LNCaP clone FGC (cell line): ENCODE measurements around the gene RPL36AL.
"Not testable (repeated sequence)": the region's sequence is repeated elsewhere in the genome, so short reads cannot be mapped to it uniquely, and the experiment has no call there.

Source experiments
- DNase-seq: peaks from one replicate; pipeline ENCODE4 v3.0.0-alpha.2; 2011; ENCODE audit warnings: low read depth
- H3K4me3 ChIP-seq: 2 replicates; pipeline ENCODE4 v1.5.1; 2011; ENCODE audit warnings: mild to moderate bottlenecking, low read depth, low read length, control low read depth
- TF ChIP-seq, protein P1 (sequence below): IDR thresholded peaks from 2 replicates; pipeline ENCODE4 v1.5.1; 2012; ENCODE audit warnings: mild to moderate bottlenecking; ENCODE audit not compliant: control insufficient read depth, insufficient read depth; ENCODE audit errors: extremely low read depth

RPL36AL gene

DNA sequence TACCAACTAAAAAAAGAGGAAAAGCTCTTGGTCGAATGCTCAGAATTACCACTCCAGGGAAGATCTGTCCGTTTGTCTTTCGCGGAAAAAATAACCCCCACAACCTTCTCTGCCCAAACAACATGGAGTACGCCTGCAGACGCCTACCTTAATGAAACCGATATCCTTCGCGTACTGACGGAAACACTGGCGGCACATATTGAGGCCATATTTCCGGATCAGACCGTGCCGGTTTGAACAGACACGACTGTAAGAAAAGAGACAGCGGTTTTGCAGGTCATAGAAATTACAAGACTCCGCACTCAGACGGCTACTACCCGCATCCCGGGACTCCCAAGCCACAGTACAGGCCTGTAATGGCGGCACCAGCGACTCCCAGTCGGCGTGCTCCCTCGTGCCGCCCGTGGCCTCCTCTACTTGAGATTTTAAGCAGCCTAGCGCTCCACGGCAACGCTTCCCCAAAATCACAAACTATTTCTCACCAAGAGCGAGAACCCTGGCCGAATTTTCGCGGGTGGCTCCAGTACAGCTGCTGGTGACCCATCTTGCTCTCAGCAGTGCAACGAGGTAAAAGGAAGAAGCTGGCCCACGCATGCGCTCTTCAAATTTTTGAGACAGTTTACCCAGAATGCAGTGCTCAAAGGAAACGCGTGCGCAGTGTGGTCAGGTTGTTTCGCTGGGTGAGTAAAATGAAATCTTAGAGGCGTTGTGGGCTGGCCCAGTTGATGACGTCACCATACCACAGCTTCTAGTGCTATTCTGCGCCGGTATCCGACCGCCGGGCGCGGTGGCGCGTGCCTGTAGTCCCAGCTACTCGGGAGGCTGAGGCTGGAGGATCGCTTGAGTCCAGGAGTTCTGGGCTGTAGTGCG is 34.4 kb downstream of the RPL36AL start, which contains the start of gene RPS29:
Gene RPS29 (minus strand): TSS at position 578 of the 870 bp plus-strand sequence. CDS start 34 bp downstream, at position 544.
- peak; percentile 98 for DNase-seq
- H3K4me3 ChIP-seq, result peak within 1 kb of the TSS; percentile 99
- TF ChIP-seq, protein P1, sequence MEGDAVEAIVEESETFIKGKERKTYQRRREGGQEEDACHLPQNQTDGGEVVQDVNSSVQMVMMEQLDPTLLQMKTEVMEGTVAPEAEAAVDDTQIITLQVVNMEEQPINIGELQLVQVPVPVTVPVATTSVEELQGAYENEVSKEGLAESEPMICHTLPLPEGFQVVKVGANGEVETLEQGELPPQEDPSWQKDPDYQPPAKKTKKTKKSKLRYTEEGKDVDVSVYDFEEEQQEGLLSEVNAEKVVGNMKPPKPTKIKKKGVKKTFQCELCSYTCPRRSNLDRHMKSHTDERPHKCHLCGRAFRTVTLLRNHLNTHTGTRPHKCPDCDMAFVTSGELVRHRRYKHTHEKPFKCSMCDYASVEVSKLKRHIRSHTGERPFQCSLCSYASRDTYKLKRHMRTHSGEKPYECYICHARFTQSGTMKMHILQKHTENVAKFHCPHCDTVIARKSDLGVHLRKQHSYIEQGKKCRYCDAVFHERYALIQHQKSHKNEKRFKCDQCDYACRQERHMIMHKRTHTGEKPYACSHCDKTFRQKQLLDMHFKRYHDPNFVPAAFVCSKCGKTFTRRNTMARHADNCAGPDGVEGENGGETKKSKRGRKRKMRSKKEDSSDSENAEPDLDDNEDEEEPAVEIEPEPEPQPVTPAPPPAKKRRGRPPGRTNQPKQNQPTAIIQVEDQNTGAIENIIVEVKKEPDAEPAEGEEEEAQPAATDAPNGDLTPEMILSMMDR, result no peak

DNA sequence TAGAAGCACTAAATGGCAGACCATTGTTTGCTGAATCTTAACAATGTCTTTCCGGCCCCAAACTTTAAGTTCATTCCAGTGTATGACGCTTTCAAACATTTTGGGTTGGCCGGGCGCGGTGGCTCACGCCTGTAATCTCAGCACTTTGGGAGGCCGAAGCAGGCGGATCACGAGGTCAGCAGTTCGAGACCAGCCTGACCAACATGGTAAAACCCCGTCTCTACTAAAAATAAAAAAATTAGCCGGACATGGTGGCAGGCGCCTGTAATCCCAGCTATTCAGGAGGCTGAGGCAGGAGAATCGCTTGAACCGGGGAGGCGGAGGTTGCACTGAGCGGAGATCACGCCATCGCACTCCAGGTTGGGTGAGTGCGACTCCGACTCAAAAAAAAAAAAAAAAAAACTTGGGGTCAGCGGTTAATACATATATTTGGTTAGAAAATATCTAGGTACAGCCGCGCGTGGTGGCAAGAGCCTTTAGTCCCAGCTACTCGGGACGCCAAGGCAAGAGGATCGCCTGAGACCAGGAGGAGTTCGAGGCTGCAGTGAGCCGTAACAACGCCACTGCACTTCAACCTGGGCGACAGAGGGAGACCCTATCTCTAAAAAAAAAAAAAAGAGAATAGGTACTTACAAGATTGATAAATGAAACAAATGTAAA is 35.3 kb downstream of the RPL36AL start:
- peak overlapping the region; percentile 99 for H3K4me3 ChIP-seq
- DNase-seq, result not testable (repeated sequence)

DNA sequence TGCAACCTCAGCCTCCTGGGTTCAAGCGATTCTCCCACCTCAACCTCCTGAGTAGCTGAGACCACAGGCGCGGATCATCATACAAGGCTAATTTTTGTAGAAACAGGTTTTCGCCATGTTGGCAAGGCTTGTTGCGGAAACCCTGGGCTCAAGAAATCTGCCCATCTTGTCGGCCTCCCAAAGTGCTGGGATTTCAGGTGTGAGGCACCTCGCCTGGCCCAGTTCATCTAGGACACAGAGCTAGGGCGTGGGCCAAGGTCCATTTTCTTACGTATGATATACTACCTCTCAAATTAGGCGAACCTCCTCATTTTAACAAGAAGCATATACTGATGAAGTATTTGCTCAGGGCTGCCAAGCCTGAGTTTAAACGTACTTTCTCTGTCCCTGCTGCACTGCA is 36.4 kb downstream of the RPL36AL start:
- peak overlapping the region; percentile 99 for H3K4me3 ChIP-seq

DNA sequence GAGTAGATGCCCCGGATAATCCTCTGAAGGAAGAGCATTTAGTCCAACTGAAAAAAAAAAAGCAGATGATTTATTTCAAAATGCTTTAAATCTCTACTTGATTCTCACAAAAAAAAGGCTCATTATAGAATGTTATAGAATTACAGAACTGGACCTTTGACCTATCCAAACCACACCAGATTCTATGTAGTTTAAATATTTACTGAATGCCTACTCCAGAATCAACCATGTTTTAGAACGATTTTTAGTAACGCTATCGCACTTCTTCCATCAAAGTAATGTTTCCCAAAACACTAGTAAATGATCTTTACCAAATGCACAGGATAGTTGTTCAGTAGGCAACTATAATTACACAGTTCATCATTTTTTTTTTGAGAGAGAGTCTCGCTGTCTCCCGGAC is 36.8 kb downstream of the RPL36AL start:
- TF ChIP-seq, protein P1, result no peak
- DNase-seq, result no peak
- no peak overlapping the region for H3K4me3 ChIP-seq

More for the DNA sequence above, 36.4 kb downstream of the RPL36AL start:
- TF ChIP-seq, protein P1, result no peak
- no peak for DNase-seq

DNA sequence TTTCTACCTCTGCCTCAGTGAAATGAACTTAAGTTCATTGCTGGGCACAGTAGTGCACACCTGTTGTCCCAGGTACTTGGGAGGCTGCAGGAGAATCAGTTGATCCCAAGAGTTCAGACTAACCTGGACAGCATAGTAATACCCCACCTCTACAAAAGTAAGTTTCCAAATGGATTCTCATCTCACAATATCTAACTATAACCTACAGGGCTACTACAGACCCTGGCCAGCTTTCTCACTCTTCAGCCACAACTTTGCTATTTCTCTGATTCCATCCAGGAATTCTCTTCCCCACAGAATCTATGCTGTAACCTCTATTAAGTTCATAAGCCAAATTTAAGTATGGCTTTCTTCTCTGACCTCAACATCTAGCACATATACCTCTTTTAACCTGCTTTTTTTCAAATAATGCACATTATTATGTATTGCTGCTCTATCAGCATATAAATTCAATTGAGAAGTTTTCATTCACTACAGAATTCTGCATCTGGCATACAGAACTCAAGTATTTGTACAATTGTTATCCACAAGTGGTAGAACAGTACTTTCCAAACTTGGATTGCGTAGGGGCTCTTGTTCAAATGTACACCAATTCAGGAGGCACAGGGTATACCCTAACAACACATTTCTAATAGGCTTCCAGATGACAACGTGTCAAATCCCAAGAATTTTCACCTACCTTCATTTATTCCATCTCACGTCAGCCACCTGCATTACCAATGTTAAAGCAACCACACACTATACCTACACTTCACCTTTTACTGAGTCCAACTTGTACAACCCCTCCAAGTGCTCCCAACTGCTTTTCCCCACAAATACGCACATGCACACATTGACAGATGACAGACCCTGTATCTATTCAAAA is 38.1 kb downstream of the RPL36AL start:
- TF ChIP-seq, protein P1, result no peak
- H3K4me3 ChIP-seq, result no peak overlapping the region
- no peak for DNase-seq

DNA sequence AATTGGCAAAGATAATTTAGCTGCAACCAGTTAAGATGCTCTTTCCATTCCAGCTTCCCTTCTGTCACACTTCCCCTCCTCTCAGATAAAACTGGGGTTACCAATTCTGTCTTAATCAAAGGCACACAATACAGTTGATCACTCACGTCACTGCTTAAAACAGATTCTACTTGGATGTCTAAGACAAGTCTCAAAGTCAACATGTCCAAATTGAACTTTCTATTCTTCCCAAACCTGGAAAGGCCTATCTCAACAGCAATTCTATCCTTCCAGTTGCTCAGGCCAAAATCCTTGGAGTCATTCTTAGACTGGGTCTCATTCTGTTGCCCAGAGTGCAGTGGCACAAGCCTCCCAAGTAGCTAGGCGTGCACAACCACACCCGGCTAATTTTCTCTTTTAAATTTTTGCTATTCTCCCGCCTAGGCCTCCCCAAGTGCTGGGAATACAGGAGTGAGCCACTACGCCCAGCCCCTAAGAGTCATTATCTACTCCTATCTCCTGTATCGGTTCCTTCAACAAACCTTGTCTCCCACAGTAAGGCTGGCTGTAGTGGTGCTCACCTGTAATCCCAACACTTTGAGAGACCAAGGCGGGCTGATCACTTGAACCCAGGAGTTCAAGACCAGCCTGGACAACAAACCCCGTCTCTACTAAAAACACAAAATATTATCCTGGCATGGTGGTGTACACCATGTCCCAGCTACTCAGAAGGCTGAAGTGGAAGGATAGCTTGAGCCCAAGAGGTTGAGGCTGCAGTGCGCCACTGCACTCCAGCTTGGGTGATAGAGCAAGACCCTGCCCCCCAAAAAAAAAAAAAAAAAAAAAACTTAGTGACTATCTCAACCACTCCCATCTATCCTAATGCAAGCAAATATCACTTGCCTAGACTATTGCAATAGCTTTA is 39.0 kb downstream of the RPL36AL start:
- TF ChIP-seq, protein P1, result no peak
- no peak overlapping the region for H3K4me3 ChIP-seq
- DNase-seq, result no peak
